ENCODE data around the gene CACNA2D4.

Gene CACNA2D4

GRCh38 chr12:1763153-1763552 lies 155.3 kb downstream of the CACNA2D4 start:
- H3K27me3 ChIP-seq (ENCODE audit: low read depth, low read length) = no peaks in the 10 kb centered on the region
- H3K27ac ChIP-seq (ENCODE audit: low read length) = no peak overlapping the region
- H4K20me1 ChIP-seq (ENCODE audit: insufficient read depth, low read length) = peaks cover 24% of the 10 kb centered on the region
- H3K9me3 ChIP-seq (ENCODE audit: insufficient read depth, low read length) = no peaks in the 10 kb centered on the region
- H3K4me3 ChIP-seq (ENCODE audit: low read length) = no peak overlapping the region
- H3K9ac ChIP-seq (ENCODE audit: low read length) = no peak overlapping the region
- peaks cover 3% of the 10 kb centered on the region for H3K36me3 ChIP-seq (replicated peaks; ENCODE audit: low read depth, low read length)
- TF ChIP-seq CTCF (IDR thresholded peaks at IDR 0.05; ENCODE audit: low read depth, low read length) = no peak
- no peak for TF ChIP-seq EZH2phosphoT487 (IDR thresholded peaks at IDR 0.05; ENCODE audit: low read depth)
- H2AFZ ChIP-seq (ENCODE audit: low read depth, low read length) = no peak overlapping the region
- no peaks in the 10 kb centered on the region for H3K4me1 ChIP-seq (ENCODE audit: low read length)
- peaks cover 17% of the 10 kb centered on the region; the same call in 1 of the 2 replicates for H3K79me2 ChIP-seq (ENCODE audit: low read length)
- H3K4me2 ChIP-seq (ENCODE audit: low read length) = no peak overlapping the region

DNA sequence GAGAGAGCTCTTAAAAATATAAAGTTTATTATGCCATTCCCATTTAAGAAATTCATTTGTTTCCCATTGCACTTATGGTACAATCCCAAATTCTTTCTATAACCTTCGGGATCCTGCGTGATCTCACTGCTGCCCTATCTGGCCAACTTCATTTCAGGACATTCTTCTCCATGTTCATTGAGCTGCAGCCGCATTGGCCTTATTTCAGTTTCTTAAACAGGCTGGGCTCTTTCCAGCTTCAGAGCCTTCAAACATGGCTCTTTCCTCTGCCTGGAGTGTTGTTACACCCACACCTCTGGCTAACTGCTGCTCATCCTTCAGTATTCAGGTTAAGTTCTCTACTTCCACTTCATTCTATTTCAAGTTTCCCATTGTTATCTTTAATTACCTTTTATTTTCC lies 156.6 kb downstream of the CACNA2D4 start:
- peaks cover 12% of the 10 kb centered on the region; the same call in 1 of the 2 replicates for H3K79me2 ChIP-seq (ENCODE audit: low read length)
- TF ChIP-seq EZH2phosphoT487 (IDR thresholded peaks at IDR 0.05; ENCODE audit: low read depth) (no peak), CTCF (IDR thresholded peaks at IDR 0.05; ENCODE audit: low read depth, low read length) (no peak)
- H3K4me2 ChIP-seq (ENCODE audit: low read length) = no peak overlapping the region
- H3K9ac ChIP-seq (ENCODE audit: low read length) = no peak overlapping the region
- peaks cover 17% of the 10 kb centered on the region for H4K20me1 ChIP-seq (ENCODE audit: insufficient read depth, low read length)
- no peak overlapping the region for H3K27ac ChIP-seq (ENCODE audit: low read length)
- no peaks in the 10 kb centered on the region for H3K27me3 ChIP-seq (ENCODE audit: low read depth, low read length)
- peaks cover 3% of the 10 kb centered on the region for H3K36me3 ChIP-seq (replicated peaks; ENCODE audit: low read depth, low read length)
- H3K4me3 ChIP-seq (ENCODE audit: low read length) = no peak overlapping the region
- H2AFZ ChIP-seq (ENCODE audit: low read depth, low read length) = no peak overlapping the region
- no peaks in the 10 kb centered on the region for H3K9me3 ChIP-seq (ENCODE audit: insufficient read depth, low read length)
- no peaks in the 10 kb centered on the region for H3K4me1 ChIP-seq (ENCODE audit: low read length)

- no peaks in the 10 kb centered on the region for H3K27me3 ChIP-seq (ENCODE audit: low read depth, low read length)
- H3K4me2 ChIP-seq (ENCODE audit: low read length) = no peak overlapping the region
- peaks cover 10% of the 10 kb centered on the region for H4K20me1 ChIP-seq (ENCODE audit: insufficient read depth, low read length)
- no peak overlapping the region for H3K4me3 ChIP-seq (ENCODE audit: low read length)
- no peak overlapping the region for H2AFZ ChIP-seq (ENCODE audit: low read depth, low read length)
- no peaks in the 10 kb centered on the region for H3K9me3 ChIP-seq (ENCODE audit: insufficient read depth, low read length)
- no peak overlapping the region for H3K9ac ChIP-seq (ENCODE audit: low read length)
- H3K27ac ChIP-seq (ENCODE audit: low read length) = no peak overlapping the region
- TF ChIP-seq CTCF (IDR thresholded peaks at IDR 0.05; ENCODE audit: low read depth, low read length) (no peak), EZH2phosphoT487 (IDR thresholded peaks at IDR 0.05; ENCODE audit: low read depth) (no peak)
- peaks cover 6% of the 10 kb centered on the region for H3K36me3 ChIP-seq (replicated peaks; ENCODE audit: low read depth, low read length)
- H3K79me2 ChIP-seq (ENCODE audit: low read length) = peaks cover 12% of the 10 kb centered on the region; the same call in 1 of the 2 replicates
- H3K4me1 ChIP-seq (ENCODE audit: low read length) = no peaks in the 10 kb centered on the region
Observed at GRCh38 chr12:1760566-1761382, 157.7 kb downstream of the CACNA2D4 start.

- Histone ChIP-seq H3K9me3 (ENCODE audit: insufficient read depth, low read length) (no peaks in the 10 kb centered on the region), H3K27me3 (ENCODE audit: low read depth, low read length) (no peaks in the 10 kb centered on the region), H3K27ac (ENCODE audit: low read length) (no peak overlapping the region), H3K36me3 (replicated peaks; ENCODE audit: low read depth, low read length) (peaks cover 13% of the 10 kb centered on the region), H3K4me2 (ENCODE audit: low read length) (no peak overlapping the region), H3K79me2 (ENCODE audit: low read length) (peaks cover 12% of the 10 kb centered on the region; the same call in 1 of the 2 replicates), H3K9ac (ENCODE audit: low read length) (no peak overlapping the region), H3K4me3 (ENCODE audit: low read length) (no peak overlapping the region), H4K20me1 (ENCODE audit: insufficient read depth, low read length) (peaks cover 12% of the 10 kb centered on the region; the same call in 1 of the 2 replicates), H2AFZ (ENCODE audit: low read depth, low read length) (no peak overlapping the region), H3K4me1 (ENCODE audit: low read length) (no peaks in the 10 kb centered on the region)
- TF ChIP-seq CTCF (IDR thresholded peaks at IDR 0.05; ENCODE audit: low read depth, low read length) = no peak
- no peak for TF ChIP-seq EZH2phosphoT487 (IDR thresholded peaks at IDR 0.05; ENCODE audit: low read depth)
Observed at GRCh38 chr12:1758887-1759286, 159.6 kb downstream of the CACNA2D4 start.
